ENCODE data around the gene PLPP7.
A peak's percentile ranks its signal among the peaks of the same experiment; 100 is the strongest.
"Not testable (repeated sequence)": the region's sequence is repeated elsewhere in the genome, so short reads cannot be mapped to it uniquely, and the experiment has no call there.

Gene PLPP7

GRCh38 chr9:131289301-131290035, at the start of gene PLPP7:
TSS of gene PLPP7 (plus strand) at chr9:131289723. CDS start at chr9:131289998, 275 bp downstream.
- peak; percentile 91 for DNase-seq (ENCODE audit: low spot score)

DNA sequence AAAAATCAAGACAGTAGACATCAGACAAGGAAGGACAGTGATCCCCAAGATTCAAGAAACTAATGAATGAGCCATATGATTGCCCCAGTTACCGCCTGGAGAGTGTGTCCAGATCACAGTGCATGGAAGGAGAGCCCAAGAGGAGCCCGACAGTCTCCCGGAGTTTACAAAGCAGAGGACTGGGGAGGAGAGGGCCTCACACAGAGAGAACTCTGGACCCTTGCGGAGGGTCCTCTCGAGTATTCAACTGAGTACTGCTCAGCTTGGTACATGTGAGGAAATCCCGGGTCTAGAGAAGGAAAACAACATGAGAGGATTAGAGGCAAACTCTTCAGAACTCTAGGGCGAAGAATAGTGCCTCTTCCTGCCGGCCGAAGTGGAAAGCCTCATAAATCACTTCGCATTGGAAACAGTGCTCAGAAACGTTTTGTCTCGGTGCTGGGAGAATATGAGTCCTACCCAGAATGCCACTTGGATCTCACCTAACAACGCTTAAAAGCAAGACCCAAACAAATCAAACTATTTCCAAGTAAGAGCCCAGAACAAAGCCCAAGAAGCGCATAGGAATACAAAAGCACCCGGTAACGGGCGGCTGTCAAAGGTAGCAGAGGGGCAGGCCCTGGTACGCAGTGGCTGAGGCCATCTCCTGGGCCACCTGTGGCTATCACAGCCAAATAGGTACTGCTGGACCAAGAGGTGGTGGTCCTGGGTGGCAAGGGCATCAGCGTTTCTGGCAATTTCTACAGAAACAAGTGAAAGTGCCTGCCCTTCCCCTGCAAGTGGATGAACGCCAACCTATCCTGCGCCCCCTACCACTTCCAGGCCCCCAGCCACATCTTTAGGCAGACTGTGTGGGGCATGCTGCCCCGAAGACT, 49.2 kb upstream of the PLPP7 start:
- no peak for DNase-seq (ENCODE audit: low spot score)

- not testable (repeated sequence) for DNase-seq (ENCODE audit: low spot score)
Observed at GRCh38 chr9:131244331-131244730, 45.2 kb upstream of the PLPP7 start.

DNA sequence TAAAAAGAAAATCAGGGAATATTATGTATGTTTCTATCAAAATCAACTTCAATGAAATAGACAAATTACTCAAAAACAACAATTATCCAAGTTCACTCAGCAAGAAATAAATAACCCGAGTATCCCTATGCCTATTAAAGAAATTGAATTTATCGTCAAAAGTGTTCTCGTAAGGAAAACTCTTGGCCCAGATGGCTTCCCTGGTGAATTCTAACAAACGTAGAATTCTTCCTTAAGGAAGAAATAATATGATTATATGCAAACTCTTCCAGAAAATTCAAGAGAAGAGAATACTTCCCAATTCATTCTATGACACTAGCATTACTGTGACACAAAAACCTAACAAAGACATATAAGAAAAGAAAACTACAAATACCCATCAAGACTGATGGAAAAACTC, 42.9 kb upstream of the PLPP7 start:
- DNase-seq (ENCODE audit: low spot score) = no peak

GRCh38 chr9:131252120-131252519, 37.4 kb upstream of the PLPP7 start:
- DNase-seq (ENCODE audit: low spot score) = no peak

DNA sequence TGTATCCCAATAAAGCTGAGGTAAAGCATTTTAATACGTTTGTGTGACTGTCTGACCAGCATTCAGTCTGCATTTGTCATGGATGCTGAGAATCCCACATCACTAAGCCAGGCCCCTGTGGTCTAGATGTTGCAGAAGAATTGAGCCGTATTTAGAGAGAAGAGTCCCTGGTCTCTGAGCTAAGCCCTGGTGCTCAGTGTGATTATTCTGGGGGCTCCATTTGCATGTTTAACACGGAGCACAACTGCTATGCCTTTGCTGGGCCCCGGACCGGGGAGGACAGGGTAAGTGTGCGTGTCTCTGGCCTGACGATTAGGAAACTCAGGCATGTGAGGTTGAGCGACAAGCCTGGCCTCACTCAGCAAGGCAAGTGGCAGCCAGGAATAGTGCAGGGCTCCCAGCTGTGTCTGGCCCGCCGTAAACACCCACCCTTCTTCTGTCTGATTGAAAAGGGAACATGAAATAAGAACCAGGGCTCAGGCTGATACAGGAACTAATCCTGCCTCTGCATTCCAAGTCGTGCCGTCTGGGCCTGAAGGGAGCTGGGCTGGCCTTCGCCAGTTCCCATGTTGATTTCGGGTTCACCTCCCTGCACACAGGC, 35.5 kb upstream of the PLPP7 start:
- DNase-seq (ENCODE audit: low spot score) = peak; percentile 55

GRCh38 chr9:131254626-131255025, 34.9 kb upstream of the PLPP7 start:
- no peak for DNase-seq (ENCODE audit: low spot score)

GRCh38 chr9:131255676-131256197, 33.8 kb upstream of the PLPP7 start:
- no peak for DNase-seq (ENCODE audit: low spot score)

- no peak for DNase-seq (ENCODE audit: low spot score)
Observed at GRCh38 chr9:131257266-131258025, 32.1 kb upstream of the PLPP7 start.

DNA sequence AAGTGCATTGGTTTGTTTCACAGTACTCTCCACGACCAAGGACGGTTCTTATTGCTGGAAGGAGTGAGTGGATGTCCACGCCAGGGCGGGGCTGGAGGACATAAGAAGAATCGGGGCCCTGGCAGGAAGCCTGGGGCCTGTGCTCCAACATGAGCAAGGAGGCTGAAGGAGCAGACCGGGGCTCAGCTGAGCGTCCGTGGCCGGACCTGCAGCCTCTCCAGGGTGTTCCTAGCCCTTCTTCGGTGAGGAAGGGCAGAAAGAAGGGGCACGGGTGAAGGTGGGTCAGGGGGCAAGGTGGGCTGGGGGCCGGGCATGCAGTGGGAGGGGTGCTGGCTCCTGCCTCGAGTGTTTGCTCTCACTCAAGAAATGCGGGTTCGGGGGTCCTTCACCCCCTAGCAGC, 31.3 kb upstream of the PLPP7 start:
- DNase-seq (ENCODE audit: low spot score) = no peak

- DNase-seq (ENCODE audit: low spot score) = no peak
Observed at GRCh38 chr9:131258698-131259431, 30.7 kb upstream of the PLPP7 start.

DNA sequence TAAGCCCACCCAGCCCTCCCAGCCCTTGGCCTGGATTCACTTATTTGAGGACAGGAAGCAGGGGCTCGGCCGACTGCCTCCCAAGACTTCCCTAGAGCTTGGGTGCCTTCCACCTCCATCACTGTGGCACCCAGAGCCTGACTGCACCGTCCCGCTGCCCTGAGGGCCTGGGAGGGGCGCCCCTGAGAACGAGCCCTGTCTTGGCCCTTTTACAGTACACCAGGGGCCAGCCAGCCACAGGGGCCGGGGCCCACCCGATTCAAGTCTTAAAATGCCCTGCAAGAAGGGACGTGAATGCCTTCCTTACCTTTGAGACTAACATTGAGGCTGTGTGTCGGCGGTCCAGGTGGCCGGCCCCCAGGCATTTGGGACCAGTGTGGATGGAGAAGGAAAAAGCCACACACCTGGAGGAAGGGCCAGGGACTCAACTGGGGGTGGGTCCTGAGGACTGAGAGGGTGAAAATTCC, 30.1 kb upstream of the PLPP7 start:
- no peak for DNase-seq (ENCODE audit: low spot score)

GRCh38 chr9:131259916-131260597, 29.5 kb upstream of the PLPP7 start:
- no peak for DNase-seq (ENCODE audit: low spot score)

DNA sequence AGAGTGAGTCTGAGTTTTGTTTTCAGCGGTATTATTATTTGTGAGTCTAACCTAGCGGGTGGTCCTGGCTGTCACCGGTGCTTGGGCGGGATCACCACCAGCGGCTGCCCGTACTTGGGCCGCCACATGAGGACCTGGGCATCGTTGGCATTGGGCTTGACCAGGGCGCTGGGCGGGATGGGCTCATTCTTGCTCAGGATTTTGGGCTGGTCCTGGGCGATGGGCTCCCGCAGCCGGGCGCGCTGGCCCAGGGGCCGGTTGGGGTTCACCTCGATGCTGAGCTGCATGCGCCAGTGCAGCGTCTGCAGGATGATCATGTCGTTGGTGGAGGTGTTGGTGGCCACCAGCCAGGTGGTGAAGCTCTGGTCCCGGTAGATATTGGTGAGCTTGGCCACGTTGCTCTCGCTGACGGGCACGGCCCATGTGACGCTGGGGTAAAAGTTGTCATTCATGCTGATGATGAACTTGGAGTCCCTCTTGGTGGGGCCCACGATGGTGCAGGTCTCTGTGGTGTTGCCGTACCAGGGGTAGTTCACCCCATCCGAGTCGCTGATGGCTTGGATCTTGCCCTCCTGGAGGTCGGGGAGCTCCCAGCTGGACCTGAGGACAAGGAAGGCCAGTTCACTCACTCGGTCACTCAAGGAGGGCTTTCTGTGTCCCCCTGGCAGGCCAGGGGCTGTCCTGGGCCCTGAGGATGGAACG, 28.6 kb upstream of the PLPP7 start:
- no peak for DNase-seq (ENCODE audit: low spot score)

- no peak for DNase-seq (ENCODE audit: low spot score)
Observed at GRCh38 chr9:131262327-131263032, 27.0 kb upstream of the PLPP7 start.

DNA sequence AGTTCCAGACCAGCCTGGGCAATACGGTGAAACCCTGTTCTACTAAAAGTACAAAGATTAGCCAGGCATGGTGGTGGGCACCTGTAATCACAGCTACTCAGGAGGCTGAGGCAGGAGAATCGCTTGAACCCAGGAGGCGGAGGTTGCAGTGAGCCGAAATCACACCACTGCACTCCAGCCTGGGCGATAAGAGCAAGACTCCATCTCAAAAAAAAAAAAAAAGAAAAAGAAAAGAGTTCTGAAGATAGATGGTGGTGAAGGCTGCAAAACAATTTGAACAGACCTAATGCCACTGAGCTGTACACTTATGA, 26.5 kb upstream of the PLPP7 start:
- not testable (repeated sequence) for DNase-seq (ENCODE audit: low spot score)

GRCh38 chr9:131263701-131264100, 25.8 kb upstream of the PLPP7 start:
- DNase-seq (ENCODE audit: low spot score) = no peak

GRCh38 chr9:131264231-131264630, 25.3 kb upstream of the PLPP7 start:
- no peak for DNase-seq (ENCODE audit: low spot score)

Measured in AG08395 (cell line).